Cardiac fibroblast (primary cell): ENCODE data around the gene MCF2L.
"Not testable (repeated sequence)": the region's sequence is repeated elsewhere in the genome, so short reads cannot be mapped to it uniquely, and the experiment has no call there.

Experiments used
- DNase-seq, 2 donors: peaks; one replicate each; pipeline versions ENCODE4 v3.0.0 to v3.0.0-alpha.2; 2010; ENCODE audit warnings: low read depth in 2 of 2
- H3K4me3 ChIP-seq, 2 donors: replicated peaks in 1 of 2; 1 replicate in 1 of 2; 2 replicates in 1 of 2; pipeline ENCODE4 v1.5.1; 2011; ENCODE audit warnings: low read depth in 2 of 2, low read length in 2 of 2, mild to moderate bottlenecking in 2 of 2, moderate library complexity in 1 of 2
- TF ChIP-seq, protein P1 (sequence below): IDR thresholded peaks from one replicate; pipeline ENCODE4 v1.5.1; 2011; ENCODE audit warnings: low read depth, mild to moderate bottlenecking, low read length, inconsistent platforms

MCF2L gene

DNA sequence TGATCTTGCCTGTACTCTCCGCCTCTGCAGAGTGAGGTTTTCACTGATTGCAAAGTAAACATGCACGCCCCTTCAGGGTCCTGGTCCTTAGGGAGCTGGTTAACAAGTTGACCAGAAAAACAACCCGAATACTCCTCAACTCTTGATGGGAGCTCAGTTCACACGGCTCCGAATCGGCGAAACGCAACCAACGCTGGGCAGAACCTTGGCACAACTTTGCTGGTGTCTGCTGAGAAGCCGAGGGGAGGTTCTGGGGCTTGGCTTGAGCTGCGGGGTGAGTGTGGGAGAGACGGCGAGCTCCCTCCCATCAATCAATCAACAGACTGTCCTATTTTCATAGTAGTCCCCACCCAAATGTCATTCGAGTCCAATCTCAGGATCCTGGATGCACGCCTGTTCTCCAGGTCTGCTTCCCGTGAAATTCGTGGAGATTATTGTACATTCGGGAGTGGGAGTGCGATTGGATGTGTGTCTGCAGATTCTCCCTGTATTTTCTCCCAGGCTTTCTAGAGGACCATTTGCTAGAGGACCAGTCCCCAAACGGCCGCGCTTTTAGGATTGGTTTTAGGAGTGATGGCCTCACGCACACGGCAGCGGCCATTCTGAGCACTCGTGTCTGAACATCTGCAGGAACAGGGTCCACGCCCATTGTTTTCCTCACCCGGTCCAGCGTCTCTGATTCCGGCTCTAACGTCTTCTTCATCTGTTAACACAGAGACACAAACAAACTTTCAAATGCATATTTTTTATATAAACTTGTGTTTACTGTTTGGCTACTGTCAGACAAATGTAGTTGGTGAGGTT is 85.0 kb downstream of the MCF2L start:
- DNase-seq = no peak
- H3K4me3 ChIP-seq = no peak overlapping the region
- TF ChIP-seq, protein P1, sequence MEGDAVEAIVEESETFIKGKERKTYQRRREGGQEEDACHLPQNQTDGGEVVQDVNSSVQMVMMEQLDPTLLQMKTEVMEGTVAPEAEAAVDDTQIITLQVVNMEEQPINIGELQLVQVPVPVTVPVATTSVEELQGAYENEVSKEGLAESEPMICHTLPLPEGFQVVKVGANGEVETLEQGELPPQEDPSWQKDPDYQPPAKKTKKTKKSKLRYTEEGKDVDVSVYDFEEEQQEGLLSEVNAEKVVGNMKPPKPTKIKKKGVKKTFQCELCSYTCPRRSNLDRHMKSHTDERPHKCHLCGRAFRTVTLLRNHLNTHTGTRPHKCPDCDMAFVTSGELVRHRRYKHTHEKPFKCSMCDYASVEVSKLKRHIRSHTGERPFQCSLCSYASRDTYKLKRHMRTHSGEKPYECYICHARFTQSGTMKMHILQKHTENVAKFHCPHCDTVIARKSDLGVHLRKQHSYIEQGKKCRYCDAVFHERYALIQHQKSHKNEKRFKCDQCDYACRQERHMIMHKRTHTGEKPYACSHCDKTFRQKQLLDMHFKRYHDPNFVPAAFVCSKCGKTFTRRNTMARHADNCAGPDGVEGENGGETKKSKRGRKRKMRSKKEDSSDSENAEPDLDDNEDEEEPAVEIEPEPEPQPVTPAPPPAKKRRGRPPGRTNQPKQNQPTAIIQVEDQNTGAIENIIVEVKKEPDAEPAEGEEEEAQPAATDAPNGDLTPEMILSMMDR = no peak

GRCh38 chr13:113057084-113057483 is 88.1 kb downstream of the MCF2L start:
- DNase-seq = no peak
- H3K4me3 ChIP-seq = no peak overlapping the region
- TF ChIP-seq, protein P1 = no peak

DNA sequence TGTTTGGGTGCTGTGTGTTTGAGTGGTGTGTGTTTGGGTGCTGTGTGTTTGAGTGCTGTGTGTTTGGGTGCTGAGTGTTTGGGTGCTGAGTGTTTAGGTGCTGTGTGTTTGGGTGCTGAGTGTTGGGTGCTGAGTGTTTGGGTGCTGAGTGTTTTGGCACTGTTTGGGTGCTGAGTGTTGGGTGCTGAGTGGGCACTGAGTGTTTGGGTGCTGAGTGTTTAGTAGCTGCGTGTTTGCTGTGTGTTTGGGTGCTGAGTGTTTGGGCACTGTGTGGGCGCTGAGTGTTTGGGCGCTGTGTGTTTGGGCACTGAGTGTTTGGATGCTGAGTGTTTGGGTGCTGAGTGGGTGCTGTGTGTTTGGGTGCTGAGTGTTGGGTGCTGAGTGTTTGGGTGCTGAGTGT is 88.5 kb downstream of the MCF2L start:
- not testable (repeated sequence) for DNase-seq, H3K4me3 ChIP-seq

DNA sequence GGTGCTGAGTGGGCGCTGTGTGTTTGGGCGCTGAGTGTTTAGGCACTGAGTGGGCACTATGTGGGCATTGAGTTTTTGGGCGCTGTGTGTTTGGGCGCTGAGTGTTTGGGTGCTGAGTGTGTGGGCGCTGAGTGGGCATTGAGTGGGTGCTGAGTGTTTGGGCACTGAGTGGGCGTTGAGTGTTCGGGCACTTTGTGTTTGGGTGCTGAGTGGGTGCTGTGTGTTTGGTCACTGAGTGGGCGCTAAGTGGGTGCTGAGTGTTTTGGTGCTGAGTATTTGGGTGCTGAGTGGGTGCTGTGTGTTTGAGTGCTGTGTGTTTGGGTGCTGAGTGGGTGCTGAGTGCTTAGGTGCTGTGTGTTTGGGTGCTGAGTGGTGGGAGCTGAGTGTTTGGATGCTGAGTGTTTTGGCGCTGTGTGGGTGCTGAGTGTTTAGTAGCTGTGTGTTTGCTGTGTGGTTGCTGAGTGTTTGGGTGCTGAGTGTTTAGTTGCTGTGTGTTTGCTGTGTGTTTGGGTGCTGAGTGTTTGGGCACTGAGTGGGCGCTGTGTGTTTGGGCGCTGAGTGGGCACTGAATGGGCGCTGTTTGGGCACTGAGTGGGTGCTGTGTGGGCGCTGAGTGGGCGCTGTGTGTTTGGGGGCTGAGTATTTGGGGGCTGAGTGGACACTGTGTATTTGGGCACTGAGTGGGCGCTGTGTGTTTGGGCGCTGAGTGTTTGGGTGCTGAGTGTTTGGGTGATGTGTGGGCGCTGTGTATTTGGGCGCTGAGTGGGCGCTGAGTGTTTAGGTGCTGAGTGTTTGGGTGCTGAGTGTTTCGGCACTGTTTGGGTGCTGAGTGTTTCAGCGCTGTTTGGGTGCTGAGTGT is 89.3 kb downstream of the MCF2L start:
- TF ChIP-seq, protein P1 = no peak
- no peak overlapping the region for H3K4me3 ChIP-seq
- no peak for DNase-seq

DNA sequence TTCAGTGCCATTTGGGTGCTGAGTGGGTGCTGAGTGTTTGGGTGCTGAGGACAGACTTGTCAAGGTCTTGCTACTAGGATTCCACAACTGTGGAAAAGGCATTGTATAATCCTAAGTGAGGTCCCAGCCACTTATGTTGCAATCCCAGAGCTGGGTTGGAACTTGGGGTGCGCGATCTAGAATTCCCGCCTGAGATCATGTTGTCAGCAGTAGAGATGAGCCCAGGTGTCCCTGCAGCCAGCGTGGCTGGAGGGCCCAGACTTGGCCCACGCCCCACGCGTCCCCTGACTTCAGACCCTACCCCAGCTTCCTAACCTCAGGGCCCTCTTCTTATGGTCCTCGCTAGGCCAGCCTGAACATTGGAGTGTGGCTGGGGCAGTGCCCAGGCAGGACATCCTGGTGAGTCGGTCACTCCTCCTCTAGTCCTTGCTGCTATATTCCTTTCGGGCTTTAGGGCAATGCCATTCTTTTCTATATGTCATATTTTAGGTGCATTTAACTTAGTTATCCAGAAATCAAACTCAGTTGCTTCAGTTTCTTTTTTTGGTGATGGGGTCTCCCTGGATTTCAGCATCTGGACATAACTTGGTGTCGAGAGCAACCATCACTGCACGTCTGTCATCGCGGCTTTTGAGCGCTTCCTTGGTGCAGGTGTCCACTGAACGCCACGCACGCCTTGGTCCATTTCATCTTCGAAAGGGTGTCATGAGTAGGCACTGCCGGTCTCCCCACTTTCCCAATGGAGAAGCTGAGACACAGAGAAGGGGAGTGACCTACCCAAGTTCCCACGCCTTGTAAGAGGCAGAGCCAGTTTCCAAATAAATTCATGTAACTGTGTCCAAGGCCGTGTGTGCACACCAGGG is 90.2 kb downstream of the MCF2L start:
- DNase-seq = no peak
- TF ChIP-seq, protein P1 = no peak
- no peak overlapping the region for H3K4me3 ChIP-seq

DNA sequence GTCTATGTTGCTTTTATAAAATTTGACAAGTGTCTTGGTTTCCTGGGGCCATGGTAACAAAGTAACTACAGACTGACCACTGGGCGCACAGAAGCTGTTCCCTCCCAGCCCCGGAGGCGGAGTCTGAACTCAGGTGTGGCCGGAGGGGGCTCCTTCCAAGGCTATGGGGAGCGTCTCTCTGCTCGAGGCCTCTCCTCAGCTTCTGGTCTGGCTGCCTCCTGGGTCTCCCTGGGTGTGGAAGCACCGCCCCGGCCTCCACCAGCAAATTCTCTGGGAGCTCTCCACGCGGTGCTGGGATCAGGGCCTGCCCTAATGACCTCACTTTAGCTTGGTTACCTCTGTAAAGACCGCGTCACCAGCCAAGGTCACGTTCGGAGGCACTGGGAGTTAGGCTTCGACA is 90.9 kb downstream of the MCF2L start:
- no peak for DNase-seq
- no peak overlapping the region for H3K4me3 ChIP-seq
- TF ChIP-seq, protein P1 = no peak
